Natural killer cell (primary cell): Measurements from ENCODE around the gene XDH. TPM values are rescaled to one million over a fixed set of nuclear protein-coding genes. Genes with fewer than 3 reads are reported as not detected.

ENCODE experiments used
- ATAC-seq, 3 donors: fragments of 150-1000 bp in 2 of 3; fragments of 200-7000 bp in 1 of 3; cut with Tn5 transposase; 1 replicate in 1 of 3; 2 replicates in 2 of 3; pipeline ENCODE4 v1.10.0; 2021; ENCODE audit warnings: mild to moderate bottlenecking in 2 of 3, moderate library complexity in 2 of 3
- DNase-seq, 2 donors: peaks; one replicate each; pipeline versions ENCODE4 v3.0.0 to v3.0.0-alpha.2; 2013 to 2021; ENCODE audit warnings: mixed read lengths in 1 of 2
- H3K27ac ChIP-seq: one replicate; pipeline ENCODE4 v1.5.1; 2013; ENCODE audit warnings: mild to moderate bottlenecking, low read length
- H3K27me3 ChIP-seq: one replicate; pipeline ENCODE4 v1.6.1; 2013; ENCODE audit warnings: low read length; ENCODE audit not compliant: control insufficient read depth, insufficient read depth
- H3K36me3 ChIP-seq: one replicate; pipeline ENCODE4 v1.6.1; 2013; ENCODE audit warnings: low read length; ENCODE audit not compliant: control insufficient read depth, insufficient read depth
- H3K4me1 ChIP-seq: one replicate; pipeline ENCODE4 v1.6.1; 2013; ENCODE audit warnings: low read length; ENCODE audit not compliant: control insufficient read depth, insufficient read depth
- H3K4me3 ChIP-seq: one replicate; pipeline ENCODE4 v1.5.1; 2013; ENCODE audit warnings: low read length
- H3K9me3 ChIP-seq: one replicate; pipeline ENCODE4 v1.6.1; 2013; ENCODE audit warnings: low read length; ENCODE audit not compliant: control insufficient read depth, insufficient read depth
- H3K27ac Mint-ChIP-seq, 2 donors: one replicate each; pipeline ENCODE4 v1.8.0; 2022; ENCODE audit warnings: mild to moderate bottlenecking in 2 of 2, mixed read lengths in 2 of 2, moderate library complexity in 1 of 2
- H3K27me3 Mint-ChIP-seq, 2 donors: one replicate each; pipeline ENCODE4 v1.8.0; 2022; ENCODE audit warnings: low read depth in 2 of 2, mixed read lengths in 2 of 2
- H3K36me3 Mint-ChIP-seq: one replicate; pipeline ENCODE4 v1.8.0; 2022; ENCODE audit warnings: mixed read lengths
- H3K4me1 Mint-ChIP-seq, 2 donors: one replicate each; pipeline ENCODE4 v1.8.0; 2022; ENCODE audit warnings: mixed read lengths in 2 of 2
- H3K4me3 Mint-ChIP-seq: one replicate; pipeline ENCODE4 v1.8.0; 2022; ENCODE audit warnings: mild to moderate bottlenecking, moderate library complexity, mixed read lengths
- H3K9me3 Mint-ChIP-seq, 2 donors: one replicate each; pipeline ENCODE4 v1.8.0; 2022; ENCODE audit warnings: mixed read lengths in 2 of 2
- CTCF ChIP-seq: fragments of 200-600 bp; IDR thresholded peaks from one replicate; pipeline ENCODE4 v1.8.0; 2022; ENCODE audit warnings: antibody characterized with exemption
- WGBS: methylation state at CpG from one replicate; pipeline ENCODE4 v1.1.7; 2013; ENCODE audit warnings: missing lambda C conversion rate; ENCODE audit not compliant: insufficient coverage; 5-methylcytosine and 5-hydroxymethylcytosine counted together
- intact Hi-C: fragments of 100-400 bp; cut with micrococcal nuclease; formaldehyde crosslinking; loops from one replicate; pipeline ENCODE4 v1.14.2; 2022
- total RNA-seq, 4 donors: library from RNA; stranded (reverse); fragments of 120-200 nt in 1 of 4; gene quantifications; one replicate each; pipeline versions ENCODE4 v1.2.3 to v1.2.4, GENCODE V29; 2013 to 2022

Gene XDH
- total RNA-seq, 3 donors from 2014 or later (not counting 1 experiment from before 2014, with no cell fraction given) = not detected

- Mint-ChIP-seq H3K4me1 (no peaks in the 10 kb centered on the region), H3K27me3 (peaks cover 8 to 9% of the 10 kb centered on the region in 2 donors), H3K4me3 (no peak overlapping the region), H3K27ac (no peak overlapping the region), H3K9me3 (no peaks in the 10 kb centered on the region), H3K36me3 (no peaks in the 10 kb centered on the region)
- TF ChIP-seq CTCF = no peak
- Histone ChIP-seq H3K4me3 (no peak overlapping the region), H3K9me3 (no peaks in the 10 kb centered on the region), H3K36me3 (no peaks in the 10 kb centered on the region), H3K27ac (no peak overlapping the region), H3K4me1 (no peaks in the 10 kb centered on the region), H3K27me3 (no peaks in the 10 kb centered on the region)
- 93% methylated on average over 9 of the region's 9 CpGs for WGBS
- DNase-seq (no peak), ATAC-seq (no peak)
- intact Hi-C loops = loop anchor here (10.0 kb wide), 2 partner anchors 105 to 475 kb away; partner anchors contain the start of gene EHD3
Observed at GRCh38 chr2:31339696-31340095, 74.8 kb downstream of the XDH start.

- no peak overlapping the region for H3K27ac ChIP-seq
- Mint-ChIP-seq H3K4me1 (no peaks in the 10 kb centered on the region), H3K4me3 (no peak overlapping the region), H3K36me3 (no peaks in the 10 kb centered on the region), H3K9me3 (no peaks in the 10 kb centered on the region), H3K27me3 (peaks cover 8% of the 10 kb centered on the region in 2 donors), H3K27ac (no peak overlapping the region)
- ATAC-seq (no peak), DNase-seq (no peak)
- no peaks in the 10 kb centered on the region for H3K9me3 ChIP-seq
- WGBS = 91% methylated on average over 6 of the region's 6 CpGs
- no peaks in the 10 kb centered on the region for H3K36me3 ChIP-seq
- intact Hi-C loops = loop anchor here (10.0 kb wide), 2 partner anchors 103 to 473 kb away; partner anchors contain the start of gene EHD3
- H3K4me3 ChIP-seq = no peak overlapping the region
- H3K4me1 ChIP-seq = no peaks in the 10 kb centered on the region
- no peak for TF ChIP-seq CTCF
- no peaks in the 10 kb centered on the region for H3K27me3 ChIP-seq
Observed at GRCh38 chr2:31337860-31338259, 76.7 kb downstream of the XDH start.

GRCh38 chr2:31337197-31337596, 77.3 kb downstream of the XDH start:
- Mint-ChIP-seq H3K27me3 (peaks cover 8% of the 10 kb centered on the region in 2 donors), H3K36me3 (no peaks in the 10 kb centered on the region), H3K4me1 (no peaks in the 10 kb centered on the region), H3K4me3 (no peak overlapping the region), H3K27ac (no peak overlapping the region), H3K9me3 (no peaks in the 10 kb centered on the region)
- H3K4me3 ChIP-seq = no peak overlapping the region
- no peak overlapping the region for H3K27ac ChIP-seq
- H3K4me1 ChIP-seq = no peaks in the 10 kb centered on the region
- no peak for TF ChIP-seq CTCF
- DNase-seq = no peak
- no peaks in the 10 kb centered on the region for H3K36me3 ChIP-seq
- ATAC-seq = no peak
- intact Hi-C loops = loop anchor here (10.0 kb wide), 2 partner anchors 102 to 472 kb away; partner anchors contain the start of gene EHD3
- H3K9me3 ChIP-seq = no peaks in the 10 kb centered on the region
- WGBS = 84% methylated on average over 2 of the region's 3 CpGs
- no peaks in the 10 kb centered on the region for H3K27me3 ChIP-seq
